ENCODE measurements around the gene P2RY2.

P2RY2 gene

GRCh38 chr11:73285721-73286120, 67.6 kb downstream of the P2RY2 start:
- H3K79me2 ChIP-seq (ENCODE audit: low read length): peaks cover 97% of the 10 kb centered on the region
- H3K27ac ChIP-seq (ENCODE audit: low read length): 0 out of 2 replicates have a peak overlapping the region, but pooled peaks have one; percentile 95
- no peak overlapping the region for H2AFZ ChIP-seq (ENCODE audit: low read depth, low read length)
- no peak overlapping the region for H3K4me3 ChIP-seq (ENCODE audit: low read length)
- no peaks in the 10 kb centered on the region for H3K9me3 ChIP-seq (ENCODE audit: insufficient read depth, low read length)
- H3K4me1 ChIP-seq (ENCODE audit: low read length): peaks cover 51% of the 10 kb centered on the region
- TF ChIP-seq EZH2phosphoT487 (IDR thresholded peaks at IDR 0.05; ENCODE audit: low read depth) (no peak), CTCF (IDR thresholded peaks at IDR 0.05; ENCODE audit: low read depth, low read length) (no peak)
- H3K9ac ChIP-seq (ENCODE audit: low read length): no peak overlapping the region
- peaks cover 28% of the 10 kb centered on the region for H3K36me3 ChIP-seq (replicated peaks; ENCODE audit: low read depth, low read length)
- peaks cover 36% of the 10 kb centered on the region for H4K20me1 ChIP-seq (ENCODE audit: insufficient read depth, low read length)
- H3K27me3 ChIP-seq (ENCODE audit: low read depth, low read length): no peaks in the 10 kb centered on the region
- H3K4me2 ChIP-seq (ENCODE audit: low read length): 0 out of 2 replicates have a peak overlapping the region, but pooled peaks have one; percentile 0
